ENCODE measurements around the gene TMEM176A.

Gene TMEM176A

GRCh38 chr7:150820578-150821198, 20.1 kb downstream of the TMEM176A start:
- no peak for DNase-seq

- DNase-seq, result no peak
These were observed 22.5 kb downstream of the TMEM176A start for GRCh38 chr7:150823043-150823442.

GRCh38 chr7:150823484-150824126, 23.0 kb downstream of the TMEM176A start:
- DNase-seq, result no peak

- no peak for DNase-seq
These were observed 24.0 kb downstream of the TMEM176A start for GRCh38 chr7:150824379-150825177.

GRCh38 chr7:150826061-150826849, 25.7 kb downstream of the TMEM176A start:
- DNase-seq, result no peak

- DNase-seq, result no peak
These were observed 27.8 kb downstream of the TMEM176A start for GRCh38 chr7:150828384-150828783.

GRCh38 chr7:150829426-150829825, 28.9 kb downstream of the TMEM176A start:
- no peak for DNase-seq

- no peak for DNase-seq
These were observed 30.4 kb downstream of the TMEM176A start for GRCh38 chr7:150830937-150831336.

- no peak for DNase-seq
These were observed 31.3 kb downstream of the TMEM176A start for GRCh38 chr7:150831851-150832250.

- DNase-seq, result no peak
These were observed 34.5 kb downstream of the TMEM176A start for GRCh38 chr7:150835019-150835418.

GRCh38 chr7:150835702-150836280, 35.2 kb downstream of the TMEM176A start:
- no peak for DNase-seq

- DNase-seq, result no peak
These were observed 38.5 kb downstream of the TMEM176A start for GRCh38 chr7:150838965-150839650.

- DNase-seq, result no peak
These were observed 41.4 kb downstream of the TMEM176A start for GRCh38 chr7:150842018-150842417.

- no peak for DNase-seq
These were observed 42.1 kb downstream of the TMEM176A start for GRCh38 chr7:150842716-150843115.

- DNase-seq, result no peak
These were observed 44.9 kb downstream of the TMEM176A start for GRCh38 chr7:150845421-150845861.

- DNase-seq, result no peak
These were observed 45.9 kb downstream of the TMEM176A start for GRCh38 chr7:150846291-150847115.

GRCh38 chr7:150847536-150847935, 47.0 kb downstream of the TMEM176A start:
- no peak for DNase-seq

GRCh38 chr7:150848111-150848510, 47.5 kb downstream of the TMEM176A start:
- no peak for DNase-seq

- DNase-seq, result no peak
These were observed 48.1 kb downstream of the TMEM176A start for GRCh38 chr7:150848561-150849115.

GRCh38 chr7:150849204-150849775, 48.7 kb downstream of the TMEM176A start:
- DNase-seq, result no peak
